Fibroblast of lung (primary cell): ENCODE measurements around the gene UGT1A7. TPM values are rescaled to one million over a fixed set of nuclear protein-coding genes. Genes with fewer than 3 reads are reported as not detected.
"Not testable (repeated sequence)": the region's sequence is repeated elsewhere in the genome, so short reads cannot be mapped to it uniquely, and the experiment has no call there.

Experiments
- DNase-seq, 2 donors: peaks; one replicate each; pipeline versions ENCODE4 v3.0.0 to v3.0.0-alpha.2; 2010; ENCODE audit warnings: low read depth in 2 of 2
- H2AFZ ChIP-seq: 2 replicates; pipeline ENCODE4 v1.5.1; 2012; ENCODE audit warnings: low read length, control low read depth, inconsistent platforms
- H3K27ac ChIP-seq: 2 replicates; pipeline ENCODE4 v1.5.1; 2011; ENCODE audit warnings: low read length, control low read depth; ENCODE audit not compliant: insufficient read depth
- H3K27me3 ChIP-seq: 2 replicates; pipeline ENCODE4 v1.5.1; 2011; ENCODE audit warnings: mild to moderate bottlenecking, low read length; ENCODE audit not compliant: control insufficient read depth, insufficient read depth
- H3K36me3 ChIP-seq: 2 replicates; pipeline ENCODE4 v1.5.1; 2011; ENCODE audit warnings: low read length; ENCODE audit not compliant: control insufficient read depth, insufficient read depth
- H3K4me1 ChIP-seq: 2 replicates; pipeline ENCODE4 v1.5.1; 2011; ENCODE audit warnings: low read length; ENCODE audit not compliant: control insufficient read depth, insufficient read depth; ENCODE audit errors: extremely low read depth
- H3K4me2 ChIP-seq: 2 replicates; pipeline ENCODE4 v1.5.1; 2011; ENCODE audit warnings: low read length, control low read depth; ENCODE audit not compliant: insufficient read depth; ENCODE audit errors: extremely low read depth
- H3K4me3 ChIP-seq, 4 experiments: fragments of 200-600 bp in 1 of 4; sonication (generic) in 1 of 4; replicated peaks in 1 of 4; 2 replicates each; pipeline ENCODE4 v1.5.1; 2011 to 2016; ENCODE audit warnings: low read length in 4 of 4, low read depth in 3 of 4, mild to moderate bottlenecking in 3 of 4, control low read depth in 2 of 4, inconsistent platforms in 1 of 4, mixed read lengths in 1 of 4; ENCODE audit not compliant: insufficient read depth in 1 of 4; ENCODE audit errors: control extremely low read depth in 1 of 4
- H3K79me2 ChIP-seq: 2 replicates; pipeline ENCODE4 v1.5.1; 2012; ENCODE audit warnings: mild to moderate bottlenecking, low read length, inconsistent platforms; ENCODE audit not compliant: control insufficient read depth, insufficient read depth
- H3K9ac ChIP-seq: 2 replicates; pipeline ENCODE4 v1.5.1; 2011; ENCODE audit warnings: mild to moderate bottlenecking, low read length, control low read depth; ENCODE audit not compliant: insufficient read depth
- H3K9me3 ChIP-seq: 2 replicates; pipeline ENCODE4 v1.5.1; 2012; ENCODE audit warnings: low read depth, low read length; ENCODE audit not compliant: control insufficient read depth, insufficient read depth
- H4K20me1 ChIP-seq: 2 replicates; pipeline ENCODE4 v1.5.1; 2011; ENCODE audit warnings: low read length; ENCODE audit not compliant: control insufficient read depth, insufficient read depth; ENCODE audit errors: extremely low read depth
- EZH2 ChIP-seq: IDR thresholded peaks from 2 replicates; pipeline ENCODE4 v1.5.1; 2012; ENCODE audit warnings: low read length, control low read depth, mild to moderate bottlenecking; ENCODE audit errors: missing control alignments
- polyA plus RNA-seq, 2 donors: library from polyadenylated mRNA; depleted of rRNA in 1 of 2; stranded (reverse) in 1 of 2; unstranded in 1 of 2; fragments of >200 nt; gene quantifications; 2 replicates each; pipeline ENCODE4 v1.2.1, GENCODE V29; 2011 to 2012; ENCODE audit warnings: missing spikeins in 1 of 2
- total RNA-seq: library from RNA; depleted of rRNA; stranded (reverse); fragments of >200 nt; gene quantifications from 2 replicates; pipeline ENCODE4 v1.2.1, GENCODE V29; 2014
- TF ChIP-seq, protein P1 (sequence below), 2 donors: IDR thresholded peaks in 1 of 2; conservative IDR thresholded peaks in 1 of 2; 1 replicate in 1 of 2; 2 replicates in 1 of 2; pipeline ENCODE4 v1.5.1; 2011 to 2012; ENCODE audit warnings: low read length in 2 of 2, control low read depth in 1 of 2, inconsistent platforms in 1 of 2, low read depth in 1 of 2, mild to moderate bottlenecking in 1 of 2

UGT1A7 gene
- total and polyA plus RNA-seq, 2 donors (not counting 1 experiment from before 2014, with no cell fraction given) = not detected

DNA sequence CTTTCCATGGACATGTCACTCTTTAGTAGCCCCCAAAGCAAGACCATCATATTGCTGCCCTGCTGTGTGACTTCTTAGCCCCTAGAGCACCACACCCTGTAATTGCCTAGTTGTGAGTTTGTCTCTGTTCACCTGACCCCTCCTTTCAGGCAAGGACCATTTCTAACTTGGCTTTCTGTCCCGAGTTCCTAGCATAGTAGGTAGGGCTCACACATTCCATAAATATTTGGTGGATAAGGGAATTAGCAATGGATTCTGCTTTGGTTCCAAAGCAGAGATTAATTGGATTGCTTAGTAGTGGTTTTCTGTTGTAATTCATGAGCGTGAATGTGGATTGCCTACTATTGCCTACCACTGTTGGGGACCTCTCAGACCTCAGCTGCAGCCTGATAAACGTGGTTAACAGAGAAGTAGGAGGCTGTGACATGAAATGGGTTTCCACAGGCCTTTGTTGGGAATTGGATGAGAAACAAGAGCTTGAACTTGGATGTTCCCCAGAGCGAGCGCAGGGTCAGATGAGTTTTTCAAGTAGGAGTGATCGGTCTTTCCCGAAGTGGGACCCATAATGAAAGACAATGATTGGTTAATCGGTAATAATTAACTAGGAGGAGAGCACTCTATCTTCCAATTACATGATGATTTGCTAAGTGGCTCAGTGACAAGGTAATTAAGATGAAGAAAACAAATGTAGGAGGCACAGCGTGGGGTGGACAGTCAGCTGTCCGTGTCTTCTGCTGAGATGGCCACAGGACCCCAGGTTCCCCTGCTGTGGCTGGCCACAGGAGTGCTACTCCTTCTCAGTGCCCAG is 65.0 kb downstream of the UGT1A7 start:
- Histone ChIP-seq H3K27me3 (no peaks in the 10 kb centered on the region), H2AFZ (no peak overlapping the region), H3K9ac (no peak overlapping the region), H3K4me3 (no peak overlapping the region), H3K4me1 (no peaks in the 10 kb centered on the region), H3K36me3 (no peaks in the 10 kb centered on the region), H4K20me1 (no peaks in the 10 kb centered on the region), H3K9me3 (no peaks in the 10 kb centered on the region), H3K79me2 (no peaks in the 10 kb centered on the region), H3K4me2 (no peak overlapping the region), H3K27ac (no peak overlapping the region)
- no peak for TF ChIP-seq EZH2
- TF ChIP-seq, protein P1, sequence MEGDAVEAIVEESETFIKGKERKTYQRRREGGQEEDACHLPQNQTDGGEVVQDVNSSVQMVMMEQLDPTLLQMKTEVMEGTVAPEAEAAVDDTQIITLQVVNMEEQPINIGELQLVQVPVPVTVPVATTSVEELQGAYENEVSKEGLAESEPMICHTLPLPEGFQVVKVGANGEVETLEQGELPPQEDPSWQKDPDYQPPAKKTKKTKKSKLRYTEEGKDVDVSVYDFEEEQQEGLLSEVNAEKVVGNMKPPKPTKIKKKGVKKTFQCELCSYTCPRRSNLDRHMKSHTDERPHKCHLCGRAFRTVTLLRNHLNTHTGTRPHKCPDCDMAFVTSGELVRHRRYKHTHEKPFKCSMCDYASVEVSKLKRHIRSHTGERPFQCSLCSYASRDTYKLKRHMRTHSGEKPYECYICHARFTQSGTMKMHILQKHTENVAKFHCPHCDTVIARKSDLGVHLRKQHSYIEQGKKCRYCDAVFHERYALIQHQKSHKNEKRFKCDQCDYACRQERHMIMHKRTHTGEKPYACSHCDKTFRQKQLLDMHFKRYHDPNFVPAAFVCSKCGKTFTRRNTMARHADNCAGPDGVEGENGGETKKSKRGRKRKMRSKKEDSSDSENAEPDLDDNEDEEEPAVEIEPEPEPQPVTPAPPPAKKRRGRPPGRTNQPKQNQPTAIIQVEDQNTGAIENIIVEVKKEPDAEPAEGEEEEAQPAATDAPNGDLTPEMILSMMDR (conservative IDR thresholded peaks at IDR 0.05 in 1 of 2, IDR thresholded peaks at IDR 0.05 in 1 of 2; ENCODE audit: low read depth in 1 of 2, low read length in 2 of 2) = no peak
- peak in 1 of 2 donors; percentile 78 for DNase-seq

GRCh38 chr2:233747283-233747544 is 65.5 kb downstream of the UGT1A7 start:
- H3K4me1 ChIP-seq = no peaks in the 10 kb centered on the region
- no peak for TF ChIP-seq EZH2
- TF ChIP-seq, protein P1 (conservative IDR thresholded peaks at IDR 0.05 in 1 of 2, IDR thresholded peaks at IDR 0.05 in 1 of 2; ENCODE audit: low read depth in 1 of 2, low read length in 2 of 2) = no peak
- H3K36me3 ChIP-seq = no peaks in the 10 kb centered on the region
- no peak overlapping the region for H3K9ac ChIP-seq
- no peaks in the 10 kb centered on the region for H4K20me1 ChIP-seq
- no peaks in the 10 kb centered on the region for H3K27me3 ChIP-seq
- H3K9me3 ChIP-seq = no peaks in the 10 kb centered on the region
- no peaks in the 10 kb centered on the region for H3K79me2 ChIP-seq
- H3K4me3 ChIP-seq = no peak overlapping the region
- H3K27ac ChIP-seq = no peak overlapping the region
- no peak overlapping the region for H2AFZ ChIP-seq
- DNase-seq = no peak
- no peak overlapping the region for H3K4me2 ChIP-seq

DNA sequence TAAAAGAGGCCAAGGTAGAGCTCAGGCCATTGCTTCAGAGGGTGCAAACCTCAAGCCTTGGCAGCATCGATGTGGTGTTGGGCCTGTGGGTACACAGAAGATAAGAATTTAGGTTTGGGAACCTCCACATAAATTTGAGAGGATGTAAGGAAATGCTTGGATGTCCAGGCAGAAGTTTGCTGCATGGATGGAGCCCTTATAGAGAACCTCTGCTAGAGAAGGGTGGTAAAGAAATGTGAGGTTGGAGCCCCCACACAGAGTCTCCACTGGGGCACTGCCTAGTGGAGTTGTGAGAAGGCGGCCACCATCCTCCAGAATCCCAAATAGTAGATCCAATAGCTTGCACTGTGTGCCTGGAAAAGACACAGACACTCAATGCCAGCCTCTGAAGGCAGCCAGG is 69.0 kb downstream of the UGT1A7 start:
- not testable (repeated sequence) for H3K9ac ChIP-seq, H4K20me1 ChIP-seq, H3K27me3 ChIP-seq, H3K79me2 ChIP-seq, H3K4me1 ChIP-seq, H3K4me3 ChIP-seq, H3K36me3 ChIP-seq, H2AFZ ChIP-seq, H3K9me3 ChIP-seq, H3K4me2 ChIP-seq, DNase-seq, H3K27ac ChIP-seq

DNA sequence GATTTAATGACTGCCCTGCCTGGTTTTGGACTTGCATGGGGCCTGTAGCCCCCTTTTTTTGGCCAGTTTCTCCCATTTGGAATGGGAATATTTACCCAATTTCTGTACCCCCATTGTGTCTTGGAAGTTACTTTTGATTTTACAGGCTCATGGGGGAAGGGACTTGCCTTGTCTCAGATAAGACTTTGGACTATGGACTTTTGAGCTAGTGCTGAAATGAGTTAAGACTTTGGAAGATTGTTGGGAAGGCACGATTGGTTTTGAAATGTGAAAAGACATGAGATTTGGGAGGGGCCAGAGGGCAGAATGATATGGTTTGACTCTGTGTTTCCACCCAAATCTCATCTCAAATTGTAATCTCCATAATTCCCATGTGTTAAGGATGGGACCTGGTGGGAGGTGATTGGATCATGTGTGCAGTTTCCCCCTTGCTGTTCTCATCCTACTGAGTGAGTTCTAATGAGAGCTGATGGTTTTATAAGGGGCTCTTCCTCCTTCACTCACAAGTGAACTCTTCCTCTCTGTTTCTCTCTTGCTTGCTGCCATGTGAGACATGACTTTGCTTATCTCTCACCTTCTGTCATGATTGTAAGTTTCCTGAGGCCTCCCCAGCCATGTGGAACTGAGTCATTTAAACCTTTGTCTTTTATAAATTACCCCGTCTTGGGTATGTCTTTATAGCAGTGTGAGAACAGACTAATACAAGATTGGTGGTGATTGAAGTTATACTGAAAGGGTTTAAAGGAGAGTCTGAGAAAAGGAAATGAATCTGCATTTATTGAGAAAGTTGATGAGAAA is 69.7 kb downstream of the UGT1A7 start:
- H3K4me1 ChIP-seq, H3K79me2 ChIP-seq, H3K4me2 ChIP-seq, H2AFZ ChIP-seq, H3K27ac ChIP-seq, H4K20me1 ChIP-seq, H3K9me3 ChIP-seq, H3K9ac ChIP-seq, H3K4me3 ChIP-seq, H3K27me3 ChIP-seq, DNase-seq, H3K36me3 ChIP-seq: not testable (repeated sequence)
